SW480 (cell line): ENCODE results near the gene MFF.

ENCODE experiments used
- DNase-seq: peaks from one replicate; pipeline ENCODE4 v3.0.0-alpha.2; 2016; ENCODE audit warnings: low spot score

MFF gene

DNA sequence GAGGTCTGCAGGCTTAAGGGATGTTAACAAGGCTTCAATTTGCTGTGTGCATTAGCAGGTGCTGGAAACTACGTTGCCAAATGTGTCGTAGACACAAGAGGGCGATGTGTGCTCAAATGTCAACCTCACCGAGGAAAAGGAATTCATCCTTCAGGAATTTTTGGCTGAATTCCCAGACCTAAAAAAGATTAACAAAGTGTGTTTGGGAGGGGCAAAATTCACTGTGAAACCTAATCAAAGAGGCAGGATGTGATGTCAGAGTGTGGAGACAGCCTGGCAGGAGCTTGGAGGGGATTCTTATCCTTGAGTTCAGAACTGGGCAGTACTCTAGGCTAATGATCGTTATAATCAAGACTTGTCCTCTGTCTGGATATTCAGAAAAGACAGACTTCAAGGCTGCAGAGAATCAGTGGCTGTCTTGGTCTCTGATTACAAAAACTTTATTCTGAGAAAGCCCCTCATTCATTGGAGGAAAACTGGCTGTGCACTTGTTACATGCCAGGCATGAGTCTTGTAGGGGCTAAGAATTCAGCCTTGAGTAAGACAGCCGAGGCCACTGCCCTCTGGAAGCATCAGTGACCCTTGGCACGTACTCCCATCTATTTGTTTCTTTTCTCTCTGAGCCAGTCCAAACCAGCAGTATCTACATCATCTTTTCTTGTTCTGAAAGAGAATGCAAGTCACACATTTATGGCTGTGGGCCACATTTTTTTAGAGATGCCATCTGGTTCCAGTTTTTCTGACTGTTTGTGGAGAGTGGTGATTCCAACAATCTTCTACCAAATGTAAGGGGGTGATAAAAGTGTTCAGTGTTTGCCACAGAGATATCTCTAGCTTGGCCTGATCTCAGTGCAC is 81.4 kb downstream of the MFF start:
- DNase-seq, result peak; percentile 81
